Right forelimb (tissue), 1 donor: Measurements from ENCODE around the gene DPEP3.

Experiments
- DNase-seq: peaks from one replicate; pipeline ENCODE4 v3.0.0-alpha.2; 2018

DPEP3 gene

DNA sequence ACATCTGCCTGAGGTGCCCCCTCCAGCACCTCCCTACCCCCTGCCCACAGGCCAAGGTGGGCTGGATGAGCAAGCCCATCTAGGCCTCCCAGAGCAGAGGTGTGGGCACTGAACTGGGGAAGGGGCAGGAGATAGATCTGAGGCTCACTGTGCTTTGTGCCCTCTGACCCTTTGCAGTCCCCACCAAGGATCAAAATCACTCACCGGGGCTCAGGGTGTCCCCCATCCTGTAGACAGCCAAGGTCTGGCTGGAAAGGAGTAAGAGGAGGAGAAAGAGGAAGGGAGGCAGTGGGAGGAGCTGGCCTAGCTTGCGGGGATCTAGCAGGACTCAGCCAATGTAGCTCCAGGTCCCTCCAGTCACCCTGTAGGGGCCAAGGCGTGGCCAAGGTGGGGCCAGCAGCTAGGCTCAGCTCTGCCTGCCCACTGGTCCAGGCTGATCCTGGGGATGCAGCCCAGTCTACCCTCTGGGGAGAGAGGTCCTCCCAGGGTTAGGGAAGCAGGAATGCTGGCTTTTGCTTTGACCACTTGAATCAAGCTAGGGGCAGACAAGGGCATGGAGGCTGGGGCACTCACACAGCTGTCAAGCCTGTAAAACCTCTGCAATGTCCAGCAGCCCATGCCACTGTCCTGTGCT, 13.6 kb downstream of the DPEP3 start:
- no peak for DNase-seq

DNA sequence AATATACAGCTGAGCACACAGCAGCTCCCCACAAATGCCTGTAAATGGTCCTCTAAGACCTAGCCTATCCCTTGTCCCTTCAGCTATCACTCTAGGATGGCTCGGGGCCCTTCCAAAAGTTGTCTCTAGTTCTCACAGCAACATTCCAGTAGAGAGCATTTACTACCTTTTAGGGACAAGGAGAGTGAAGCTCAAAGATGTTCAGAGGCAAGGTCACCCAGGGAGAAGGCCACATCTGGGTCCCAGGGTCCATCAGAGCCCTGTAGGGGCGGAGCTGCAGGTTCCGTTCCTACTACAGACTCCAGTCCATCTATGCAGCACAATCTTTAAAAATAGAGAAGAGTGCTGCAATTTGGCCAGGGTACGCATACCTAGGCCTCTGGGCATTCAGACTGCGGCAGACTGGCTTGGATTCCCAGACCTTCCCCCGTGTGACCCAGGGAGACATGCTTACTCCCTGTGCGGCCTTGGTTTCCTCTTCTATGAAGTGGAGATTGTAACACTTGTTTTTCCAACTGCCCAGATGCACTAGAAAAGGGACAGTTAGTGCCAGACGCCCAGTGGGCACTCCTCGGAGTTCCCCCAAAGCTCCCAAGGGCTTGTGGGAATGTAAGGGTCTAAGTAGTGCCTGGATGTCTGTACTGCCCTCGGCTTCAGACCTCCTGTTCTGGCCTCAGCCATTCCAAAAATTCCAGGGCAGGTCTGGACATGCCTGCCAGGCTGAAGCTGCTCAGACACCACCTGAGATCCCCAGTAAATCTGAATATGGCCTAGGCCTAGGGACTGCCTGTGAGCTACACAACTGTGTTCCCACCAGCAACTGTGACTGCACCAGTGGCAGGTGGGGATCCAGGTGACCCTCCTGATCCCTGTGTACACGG, 14.4 kb downstream of the DPEP3 start:
- DNase-seq: no peak

DNA sequence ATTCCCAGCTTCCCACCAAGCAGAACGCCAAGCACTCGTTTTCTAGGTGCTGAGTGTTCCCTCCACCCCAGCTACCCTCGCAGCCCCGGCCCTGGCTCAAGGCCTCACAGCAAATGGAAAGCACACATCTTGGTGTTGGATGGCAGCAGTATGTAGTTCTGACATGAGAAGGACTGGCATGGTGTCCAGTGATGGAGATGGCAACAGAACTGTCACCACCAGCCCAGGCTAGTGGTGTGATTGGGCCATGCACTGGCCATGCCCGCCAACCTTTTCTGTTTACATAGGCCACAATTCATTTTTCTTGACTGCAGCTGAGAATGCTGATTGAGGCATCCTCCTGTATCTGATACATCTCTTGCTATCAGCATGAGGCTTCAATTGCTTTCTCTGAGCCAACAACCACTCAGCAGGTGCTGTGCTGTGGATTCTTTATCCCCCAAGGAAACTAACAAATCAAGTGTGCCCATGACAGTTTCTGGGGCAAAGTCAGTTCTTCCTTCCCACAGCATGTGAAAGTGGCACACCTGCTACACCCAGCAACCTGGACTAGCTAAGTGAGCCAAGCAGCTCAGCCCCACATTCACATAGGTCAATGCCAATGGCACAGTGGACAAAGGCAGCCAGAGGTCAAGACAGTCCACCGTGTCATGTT, 15.7 kb downstream of the DPEP3 start:
- DNase-seq: no peak

DNA sequence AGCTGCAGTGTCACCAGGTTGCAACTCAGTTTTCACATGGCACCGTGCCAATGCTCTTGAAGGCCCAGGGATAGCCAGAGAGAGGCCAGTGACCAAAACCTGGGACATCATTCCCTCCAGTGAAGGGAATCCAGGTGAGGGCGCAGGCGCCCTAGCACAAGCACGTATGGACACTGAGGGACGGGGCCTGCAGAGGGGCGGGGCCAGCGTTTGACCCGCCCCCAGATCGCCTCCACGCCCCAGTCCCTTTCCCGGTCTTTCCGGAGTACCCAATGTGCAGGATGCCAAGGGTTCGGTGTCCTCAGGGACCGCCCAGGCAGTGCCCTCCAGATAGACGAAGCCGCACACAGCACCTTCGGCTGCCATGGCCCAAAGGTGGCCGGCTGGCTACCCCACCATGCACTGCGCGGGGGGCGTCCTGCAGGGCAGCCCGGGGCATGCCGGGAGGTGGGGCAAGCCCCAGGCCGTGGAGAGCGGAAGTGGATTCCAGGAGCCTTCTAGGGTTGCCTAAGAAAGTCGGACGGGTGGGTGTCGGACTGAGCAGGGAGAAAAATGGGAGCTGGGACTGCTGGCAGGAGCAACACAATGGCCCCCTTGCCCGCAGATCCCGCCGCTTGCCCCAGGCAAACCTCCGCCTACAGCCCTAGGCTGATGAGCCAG, 16.5 kb downstream of the DPEP3 start:
- no peak for DNase-seq

DNA sequence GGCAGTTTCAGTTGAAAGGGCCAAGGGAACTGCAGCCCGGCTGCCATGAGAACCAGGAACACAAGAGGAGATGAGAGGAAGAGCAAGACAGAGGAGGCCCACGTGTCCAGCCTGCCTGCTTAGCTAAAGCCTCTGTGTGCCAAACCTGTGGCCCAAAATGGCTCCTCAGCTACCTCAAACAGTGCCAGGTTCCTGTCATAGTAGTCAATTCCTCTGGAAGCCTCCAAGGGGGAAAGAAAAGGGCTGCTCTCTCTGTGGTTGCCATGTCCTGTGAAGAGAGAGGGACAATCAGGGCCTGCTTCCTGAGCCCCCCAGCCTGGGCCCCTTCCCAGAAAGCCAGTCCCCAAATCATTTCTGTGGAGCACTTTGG, 17.0 kb downstream of the DPEP3 start:
- no peak for DNase-seq

DNA sequence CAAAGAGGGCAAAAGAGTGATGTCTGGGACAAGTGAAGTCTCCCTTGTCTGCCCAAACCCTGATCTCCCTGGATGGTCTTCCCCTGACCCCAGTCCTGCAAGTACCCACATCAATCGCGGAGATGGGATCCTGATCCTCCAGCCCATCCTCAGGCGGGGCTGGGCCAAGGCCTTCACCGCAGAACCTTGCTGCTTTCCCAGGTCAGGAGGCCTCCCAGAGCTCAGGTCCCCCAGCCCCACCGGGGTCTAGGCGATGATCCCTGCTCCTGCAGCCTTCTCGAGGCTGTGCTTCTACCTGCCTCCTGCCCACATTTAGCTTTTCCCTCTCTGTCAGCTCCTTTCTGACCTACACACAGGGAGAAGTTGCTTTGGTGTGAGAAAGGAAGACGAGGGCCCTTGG, 18.2 kb downstream of the DPEP3 start:
- DNase-seq: no peak

DNA sequence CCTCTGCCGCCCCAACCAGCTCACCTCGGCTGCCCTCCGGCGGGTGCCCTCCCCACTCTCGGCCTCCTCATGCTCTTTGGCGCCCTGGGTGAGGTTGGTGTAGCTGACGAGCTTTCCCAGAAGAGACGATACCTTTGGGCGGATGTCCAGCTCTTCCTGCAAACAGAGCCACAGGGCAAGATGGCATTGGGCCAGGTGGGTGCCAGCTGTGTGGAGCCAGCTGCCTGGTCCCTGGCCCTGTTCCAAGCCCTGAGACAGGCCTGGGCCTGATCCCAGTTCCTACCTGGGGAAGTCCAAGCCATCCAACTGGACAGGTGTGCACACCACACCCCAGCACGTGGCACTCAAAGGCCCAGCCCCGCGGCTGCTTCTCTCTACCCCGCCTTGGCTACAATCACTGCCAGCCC, 18.7 kb downstream of the DPEP3 start:
- no peak for DNase-seq

DNA sequence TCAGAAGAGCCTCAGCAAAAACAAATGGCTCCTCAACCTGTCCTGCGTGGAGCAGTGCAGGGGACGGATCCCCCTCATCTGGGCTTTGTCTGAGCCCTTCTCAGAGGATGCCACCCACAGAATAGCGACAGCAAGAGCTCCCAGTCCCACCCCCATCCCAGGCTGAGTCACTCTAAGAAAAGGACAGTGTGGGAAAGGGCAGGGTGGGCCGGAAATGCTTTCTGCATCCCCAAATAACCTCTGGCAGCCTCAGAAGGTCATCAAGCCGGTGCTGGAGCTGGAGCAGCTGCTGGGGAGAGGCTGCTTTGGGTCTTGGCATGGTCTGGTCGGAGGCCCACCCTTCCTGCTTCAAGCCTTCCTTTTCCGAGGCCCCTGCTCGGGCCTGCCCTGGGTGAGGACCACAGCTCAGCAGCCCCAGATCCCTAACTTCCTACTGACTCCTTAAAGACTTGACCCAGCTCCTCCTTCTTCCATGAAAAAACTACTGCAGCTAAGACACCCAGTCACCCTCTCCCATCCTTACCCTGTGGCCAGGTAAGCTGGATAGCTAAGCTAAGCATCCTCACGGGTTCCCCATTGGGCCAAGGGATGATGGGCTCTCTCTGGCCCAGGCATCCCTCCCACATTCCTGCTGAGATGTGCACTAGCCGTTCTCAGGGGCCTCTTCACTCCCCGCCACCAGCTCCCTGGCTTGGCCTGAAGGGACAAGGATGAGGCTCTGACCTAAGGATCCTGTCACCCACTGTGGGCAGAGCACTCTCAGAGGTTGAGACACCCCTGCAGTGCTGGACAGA, 20.6 kb downstream of the DPEP3 start:
- no peak for DNase-seq

DNA sequence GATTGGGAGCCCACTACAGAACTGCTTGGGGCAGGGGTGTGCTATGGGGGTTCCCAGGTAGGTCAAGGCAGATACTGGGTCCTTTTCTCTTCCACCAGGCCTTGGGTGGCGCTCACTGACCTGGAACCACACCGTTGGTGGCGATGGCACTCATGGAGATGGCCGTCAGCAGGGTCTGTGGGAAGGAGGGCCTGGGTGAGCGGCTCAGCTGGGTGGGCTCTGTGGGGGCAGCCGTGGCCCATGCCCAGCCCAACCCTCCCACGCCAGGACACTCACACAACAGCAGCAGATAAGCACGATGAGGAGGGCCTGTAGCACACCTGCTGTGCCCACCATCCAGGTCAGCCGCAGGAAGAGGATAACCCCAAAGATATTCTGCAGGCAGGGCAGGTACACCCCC, 22.7 kb downstream of the DPEP3 start:
- no peak for DNase-seq

DNA sequence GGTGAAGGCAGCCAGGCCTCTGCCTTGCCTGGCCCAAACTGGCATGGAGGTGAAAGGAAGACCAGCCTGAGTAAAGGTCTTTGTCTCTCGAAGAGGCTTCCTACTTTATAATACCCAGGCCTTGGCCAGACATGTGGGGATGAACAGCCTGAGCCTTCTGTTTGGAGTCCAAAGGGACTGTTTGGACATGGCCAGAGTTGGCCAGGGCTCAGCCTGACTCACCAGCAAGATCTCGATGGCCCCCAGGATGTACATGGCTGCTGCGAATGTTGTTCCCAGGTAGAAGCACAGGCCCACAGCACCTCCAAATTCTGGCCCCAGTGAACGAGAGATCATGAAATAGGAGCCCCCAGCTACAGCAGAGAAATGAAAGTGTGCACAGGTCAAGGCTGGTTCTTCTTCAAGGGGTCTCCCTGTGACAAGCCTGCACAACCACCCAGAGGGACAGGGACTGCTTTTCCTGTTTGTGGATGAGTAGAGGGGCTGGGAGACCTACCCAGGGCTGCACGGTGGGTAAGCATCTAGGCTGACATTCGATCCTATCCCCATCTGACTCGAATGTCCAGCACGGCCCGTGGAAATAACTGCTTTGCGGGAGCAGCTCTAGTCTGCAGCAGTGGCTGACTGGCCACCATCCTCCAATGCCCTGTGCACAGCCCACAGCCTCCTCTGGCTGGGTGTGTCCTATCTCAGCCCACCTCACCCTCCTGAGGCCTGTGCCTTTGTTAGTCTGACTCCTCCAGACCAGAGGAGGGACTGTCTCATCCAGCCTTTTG, 25.7 kb downstream of the DPEP3 start:
- no peak for DNase-seq

DNA sequence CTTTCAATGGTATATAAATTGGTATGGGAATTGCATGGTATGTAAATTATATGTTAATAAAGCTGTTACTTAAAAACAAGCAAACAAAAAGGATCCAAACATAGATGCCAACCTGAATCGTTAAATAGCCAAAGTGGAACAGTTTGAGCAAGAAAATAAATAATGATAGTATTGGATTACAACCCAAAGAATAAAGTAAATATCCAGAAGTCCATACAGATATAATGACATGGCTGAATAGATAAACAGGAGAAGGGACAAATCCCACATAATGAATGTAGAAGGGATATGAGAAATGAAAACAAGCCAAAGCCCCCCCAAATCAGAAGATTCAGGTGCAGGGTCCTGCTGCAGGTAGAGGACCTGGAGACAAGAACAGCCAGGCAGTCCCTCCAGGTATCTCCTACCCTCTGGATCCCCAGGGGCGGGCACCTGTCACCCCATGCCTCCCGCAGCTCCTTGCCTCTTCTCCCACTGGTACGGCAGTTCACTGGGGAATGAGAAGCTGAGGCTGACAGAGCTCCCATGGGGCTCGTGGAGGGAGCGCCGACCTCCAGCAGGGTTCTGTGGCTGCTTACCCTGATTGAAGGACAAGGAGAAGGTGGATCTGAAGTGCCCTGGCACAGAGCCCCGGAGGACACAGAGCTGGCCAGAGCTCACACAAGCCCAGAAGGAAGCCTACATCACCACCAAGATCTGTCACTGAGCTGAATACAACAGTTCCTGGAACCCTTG, 26.5 kb downstream of the DPEP3 start:
- no peak for DNase-seq

DNA sequence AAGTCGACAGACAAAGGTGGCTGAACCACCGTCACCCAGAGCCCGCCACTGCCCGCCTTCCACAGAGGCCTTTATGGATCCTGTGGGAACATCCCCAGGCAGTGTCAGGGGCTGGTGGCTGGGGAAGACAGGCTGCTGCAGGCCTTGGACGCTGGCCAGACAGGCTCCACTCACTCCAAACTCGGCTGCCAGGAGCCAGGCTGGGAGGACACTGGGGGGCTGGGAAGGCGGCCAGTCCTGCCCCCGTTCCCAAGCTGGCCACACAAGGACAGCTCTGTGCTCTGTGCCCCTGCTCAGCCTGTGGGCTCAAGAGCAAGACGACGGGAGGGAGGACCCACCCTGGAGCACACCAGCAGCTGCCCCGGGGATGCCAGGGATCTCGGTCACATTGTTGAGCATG, 28.8 kb downstream of the DPEP3 start:
- DNase-seq: no peak

DNA sequence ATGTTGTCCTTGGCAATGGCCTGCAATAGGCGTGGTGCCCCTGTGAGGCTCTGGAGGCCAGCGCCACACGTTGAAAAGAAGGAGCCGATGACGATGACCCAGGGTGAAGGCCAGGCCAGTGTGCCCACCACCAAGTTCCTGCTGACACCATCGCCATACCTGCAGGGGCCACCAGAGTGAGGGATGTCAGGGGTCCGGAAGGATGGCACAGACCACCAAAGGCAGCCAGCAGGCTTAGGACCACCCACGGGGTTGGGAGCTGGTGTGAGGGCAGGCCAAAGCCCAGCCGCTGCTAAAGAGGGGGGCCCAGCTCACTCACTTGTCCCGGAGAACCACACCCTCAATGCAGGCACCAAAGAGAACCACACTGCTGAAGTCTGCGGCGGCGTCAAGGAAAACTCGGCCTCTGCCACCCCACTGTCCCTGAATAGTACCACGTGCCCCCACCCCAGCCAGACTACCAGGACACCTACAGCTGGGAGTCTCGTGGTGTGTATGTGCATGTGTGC, 29.9 kb downstream of the DPEP3 start:
- DNase-seq: no peak

DNA sequence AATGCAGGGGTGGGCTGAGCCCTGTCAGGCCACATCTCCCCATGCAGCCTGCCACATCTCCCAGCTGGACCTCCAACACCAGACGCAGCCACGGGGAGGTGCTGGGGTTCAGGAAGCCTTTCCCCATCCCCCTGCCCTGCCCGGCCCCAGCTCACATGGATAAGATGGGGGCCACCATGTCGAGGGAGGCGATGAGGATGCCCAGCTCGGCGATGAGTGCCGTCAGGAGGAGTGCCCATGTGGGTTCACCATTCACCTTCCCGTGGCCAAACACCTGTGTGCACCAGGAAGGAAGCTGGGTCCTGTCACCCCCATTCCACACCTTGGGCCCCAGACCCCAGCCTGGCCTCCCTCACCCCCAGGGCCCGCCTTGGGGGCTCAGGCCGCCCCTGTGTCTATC, 30.7 kb downstream of the DPEP3 start:
- DNase-seq: no peak

DNA sequence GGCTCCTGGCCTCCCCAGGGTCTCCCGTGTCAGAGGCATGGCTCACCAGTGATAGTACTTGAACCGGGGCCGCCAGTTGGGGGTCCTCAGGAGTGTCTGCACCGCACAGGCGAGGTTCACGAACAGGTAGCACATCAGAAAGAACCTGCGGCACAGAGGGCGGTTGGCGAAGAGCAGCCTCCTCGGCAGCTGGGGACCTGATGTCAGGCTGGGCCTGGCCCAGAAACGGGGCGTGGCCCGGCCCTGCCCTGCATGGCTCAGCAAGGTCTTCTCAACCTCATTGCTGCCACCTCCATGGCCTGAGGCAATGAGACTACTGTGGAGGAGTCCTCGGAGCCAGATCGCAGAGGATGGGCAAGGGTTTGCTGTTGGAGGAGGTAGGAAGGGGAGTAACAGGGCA, 32.3 kb downstream of the DPEP3 start:
- no peak for DNase-seq

DNA sequence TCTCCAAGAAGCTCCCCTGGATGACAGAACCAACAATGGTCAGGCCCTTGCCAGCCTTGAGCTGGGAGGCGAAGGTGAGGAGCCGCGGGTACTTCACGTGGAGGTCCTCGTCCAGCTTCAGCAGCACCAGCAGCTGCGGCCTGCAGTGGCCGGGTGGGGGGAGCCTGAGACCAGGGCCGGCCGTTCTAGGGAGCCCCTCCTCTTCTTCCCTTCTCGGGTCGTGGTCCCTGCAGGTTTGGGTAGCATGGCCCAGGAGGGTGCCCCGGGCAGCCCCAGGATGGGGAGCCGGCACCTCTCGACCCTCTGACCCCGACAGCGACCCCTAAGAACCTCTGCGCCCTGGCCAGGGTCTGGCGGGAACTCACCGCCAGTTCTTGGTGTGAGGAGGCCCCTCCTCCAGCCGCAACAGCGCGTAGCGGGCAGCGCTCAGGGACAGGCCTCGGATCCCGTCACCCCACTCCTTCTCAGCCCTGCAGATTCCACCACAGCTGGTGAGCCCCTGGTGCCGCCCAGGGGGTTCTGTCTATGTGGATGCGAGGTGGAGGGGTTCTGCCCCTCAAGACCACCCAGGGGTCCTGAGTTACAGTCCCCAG, 33.2 kb downstream of the DPEP3 start:
- no peak for DNase-seq

DNA sequence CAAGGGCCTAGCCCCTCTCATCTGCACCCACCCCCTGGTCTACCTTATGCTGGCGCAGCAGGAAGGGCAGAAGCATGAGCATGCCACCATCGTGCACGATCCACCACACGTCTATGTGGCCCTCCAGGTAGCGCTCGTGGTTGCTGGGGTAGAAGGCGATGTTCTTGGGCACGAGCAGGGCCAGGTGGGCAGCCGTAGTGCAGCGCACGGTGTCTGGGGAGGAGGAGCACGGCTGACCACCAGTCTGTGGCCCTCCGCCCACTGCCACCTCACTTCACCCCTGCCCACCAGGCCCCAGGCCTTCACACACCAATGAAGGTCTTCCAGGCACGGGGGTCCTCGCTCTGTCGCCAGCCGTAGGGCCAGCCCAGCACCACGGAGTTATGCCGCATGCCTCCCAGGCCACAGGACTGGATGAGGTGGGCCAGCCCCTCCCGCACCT, 34.1 kb downstream of the DPEP3 start:
- no peak for DNase-seq

DNA sequence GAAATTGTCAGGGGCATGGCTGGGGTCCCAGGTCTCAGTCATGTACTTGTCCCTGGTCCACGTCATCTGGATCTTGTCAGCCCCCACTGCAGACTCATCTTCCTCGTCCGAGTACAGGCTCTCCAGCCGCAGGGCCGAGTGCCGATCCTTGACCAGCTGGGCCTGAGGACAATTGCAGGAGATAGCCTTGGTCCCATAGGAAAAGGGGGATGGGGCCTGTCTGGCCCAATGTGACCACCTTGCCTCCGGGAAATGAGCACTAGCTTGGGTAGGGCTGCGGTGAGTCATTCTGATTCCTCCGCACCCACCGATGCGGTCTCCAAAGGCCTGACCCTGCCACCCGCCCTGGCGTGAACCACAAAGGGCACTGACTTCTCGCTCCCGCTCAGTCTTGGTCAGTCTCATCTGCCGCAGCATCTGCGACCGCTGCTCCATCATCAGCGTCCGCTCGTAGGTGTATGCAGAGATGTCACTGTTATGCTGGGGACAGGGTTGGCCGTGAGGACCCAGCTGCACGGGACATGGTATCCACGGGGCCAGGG, 34.8 kb downstream of the DPEP3 start:
- DNase-seq: no peak

DNA sequence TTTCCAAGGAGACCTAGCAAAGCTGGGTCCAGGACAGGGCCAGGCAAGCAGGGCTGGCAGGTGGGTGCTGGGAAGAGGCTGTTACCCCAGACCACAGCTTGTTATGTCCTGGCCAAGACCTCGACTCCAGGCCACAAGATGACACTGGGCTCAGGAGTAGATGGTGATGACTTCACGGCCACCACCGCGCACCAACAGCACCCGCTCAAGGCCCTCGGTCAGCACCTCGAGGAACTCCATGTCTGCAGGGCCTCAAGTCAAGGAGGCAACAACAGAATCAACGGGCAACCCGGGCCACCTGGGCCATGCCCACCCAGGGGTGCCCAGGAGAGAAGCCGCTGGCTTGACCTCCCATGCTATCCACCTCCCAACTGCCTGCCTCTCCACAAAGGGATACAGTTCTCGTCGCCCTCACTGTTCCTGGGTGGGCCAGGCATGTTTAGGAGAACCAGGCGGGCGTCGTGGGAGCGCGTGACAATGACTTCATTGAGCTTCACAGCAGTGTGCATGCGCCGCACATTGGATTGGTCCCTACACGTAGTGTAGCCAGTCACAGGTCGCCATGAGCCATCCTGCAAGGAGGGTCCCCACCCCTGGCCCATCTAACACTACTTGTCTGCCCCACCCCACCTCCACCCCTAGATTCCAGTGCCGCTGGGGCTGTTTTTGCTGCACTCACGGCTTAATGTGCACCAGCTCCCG, 35.5 kb downstream of the DPEP3 start:
- DNase-seq: no peak
